Measurements from ENCODE around the gene TBC1D2.

GRCh38 chr9:98259791-98260190, 4.3 kb upstream of the TBC1D2 start:
- TF ChIP-seq CTCF (IDR thresholded peaks at IDR 0.05) = no peak
- TF ChIP-seq EP300 (IDR thresholded peaks at IDR 0.05) = no peak
- TF ChIP-seq POLR2A (IDR thresholded peaks at IDR 0.05) = no peak

Data from upper lobe of left lung (tissue), 4 donors.